ENCODE data around the gene DPP8.

DPP8 gene

GRCh38 chr15:65521350-65521749 is 3.9 kb upstream of the DPP8 start:
- H3K4me1 ChIP-seq (ENCODE audit: control insufficient read depth, low read depth, low read length) = peaks cover 3% of the 10 kb centered on the region

GRCh38 chr15:65518633-65519285 is 1.3 kb upstream of the DPP8 start:
- H3K27ac ChIP-seq (ENCODE audit: low read length) = no peak overlapping the region
- H3K4me1 ChIP-seq (ENCODE audit: control insufficient read depth, low read depth, low read length) = peaks cover 6% of the 10 kb centered on the region
- H3K9ac ChIP-seq (ENCODE audit: low read length) = no peak overlapping the region
- no peaks in the 10 kb centered on the region for H3K9me3 ChIP-seq (ENCODE audit: control insufficient read depth, low read depth, low read length)
- no peaks in the 10 kb centered on the region for H3K27me3 ChIP-seq (ENCODE audit: control insufficient read depth, insufficient read depth, low read length)
- H3K4me3 ChIP-seq (ENCODE audit: low read length) = no peak overlapping the region
- peaks cover 15% of the 10 kb centered on the region for H3K36me3 ChIP-seq (ENCODE audit: control insufficient read depth, low read depth, low read length)

More at GRCh38 chr15:65521350-65521749, 3.9 kb upstream of the DPP8 start:
- Histone ChIP-seq H3K9ac (ENCODE audit: low read length) (no peak overlapping the region), H3K9me3 (ENCODE audit: control insufficient read depth, low read depth, low read length) (no peaks in the 10 kb centered on the region), H3K4me3 (ENCODE audit: low read length) (no peak overlapping the region), H3K27me3 (ENCODE audit: control insufficient read depth, insufficient read depth, low read length) (no peaks in the 10 kb centered on the region), H3K36me3 (ENCODE audit: control insufficient read depth, low read depth, low read length) (no peaks in the 10 kb centered on the region), H3K27ac (ENCODE audit: low read length) (no peak overlapping the region)

- Histone ChIP-seq H3K27me3 (ENCODE audit: control insufficient read depth, insufficient read depth, low read length) (no peaks in the 10 kb centered on the region), H3K4me3 (ENCODE audit: low read length) (peak overlapping the region; percentile 99), H3K36me3 (ENCODE audit: control insufficient read depth, low read depth, low read length) (peaks cover 15% of the 10 kb centered on the region), H3K9me3 (ENCODE audit: control insufficient read depth, low read depth, low read length) (no peaks in the 10 kb centered on the region), H3K4me1 (ENCODE audit: control insufficient read depth, low read depth, low read length) (peaks cover 6% of the 10 kb centered on the region), H3K27ac (ENCODE audit: low read length) (no peak overlapping the region), H3K9ac (ENCODE audit: low read length) (peak overlapping the region; percentile 88)
These were observed 348 bp upstream of the DPP8 start for GRCh38 chr15:65517866-65518207.

GRCh38 chr15:65512807-65513416 is 4.6 kb downstream of the DPP8 start:
- no peaks in the 10 kb centered on the region for H3K27me3 ChIP-seq (ENCODE audit: control insufficient read depth, insufficient read depth, low read length)
- H3K4me1 ChIP-seq (ENCODE audit: control insufficient read depth, low read depth, low read length) = peaks cover 6% of the 10 kb centered on the region
- H3K9ac ChIP-seq (ENCODE audit: low read length) = no peak overlapping the region
- no peak overlapping the region for H3K27ac ChIP-seq (ENCODE audit: low read length)
- no peaks in the 10 kb centered on the region for H3K9me3 ChIP-seq (ENCODE audit: control insufficient read depth, low read depth, low read length)
- peaks cover 41% of the 10 kb centered on the region for H3K36me3 ChIP-seq (ENCODE audit: control insufficient read depth, low read depth, low read length)
- H3K4me3 ChIP-seq (ENCODE audit: low read length) = no peak overlapping the region

GRCh38 chr15:65512189-65512588 is 5.3 kb downstream of the DPP8 start:
- H3K9ac ChIP-seq (ENCODE audit: low read length) = no peak overlapping the region
- peaks cover 41% of the 10 kb centered on the region for H3K36me3 ChIP-seq (ENCODE audit: control insufficient read depth, low read depth, low read length)
- no peak overlapping the region for H3K27ac ChIP-seq (ENCODE audit: low read length)
- no peaks in the 10 kb centered on the region for H3K27me3 ChIP-seq (ENCODE audit: control insufficient read depth, insufficient read depth, low read length)
- peaks cover 6% of the 10 kb centered on the region for H3K4me1 ChIP-seq (ENCODE audit: control insufficient read depth, low read depth, low read length)
- no peaks in the 10 kb centered on the region for H3K9me3 ChIP-seq (ENCODE audit: control insufficient read depth, low read depth, low read length)
- H3K4me3 ChIP-seq (ENCODE audit: low read length) = no peak overlapping the region

GRCh38 chr15:65509321-65509720 is 8.2 kb downstream of the DPP8 start:
- H3K4me3 ChIP-seq (ENCODE audit: low read length) = no peak overlapping the region
- H3K9ac ChIP-seq (ENCODE audit: low read length) = no peak overlapping the region
- H3K4me1 ChIP-seq (ENCODE audit: control insufficient read depth, low read depth, low read length) = no peaks in the 10 kb centered on the region
- H3K27me3 ChIP-seq (ENCODE audit: control insufficient read depth, insufficient read depth, low read length) = no peaks in the 10 kb centered on the region
- H3K36me3 ChIP-seq (ENCODE audit: control insufficient read depth, low read depth, low read length) = peaks cover 45% of the 10 kb centered on the region
- H3K9me3 ChIP-seq (ENCODE audit: control insufficient read depth, low read depth, low read length) = no peaks in the 10 kb centered on the region
- no peak overlapping the region for H3K27ac ChIP-seq (ENCODE audit: low read length)

GRCh38 chr15:65494076-65494475 is 23.4 kb downstream of the DPP8 start:
- no peaks in the 10 kb centered on the region for H3K27me3 ChIP-seq (ENCODE audit: control insufficient read depth, insufficient read depth, low read length)

GRCh38 chr15:65484876-65485275 is 32.6 kb downstream of the DPP8 start:
- Histone ChIP-seq H3K4me1 (ENCODE audit: control insufficient read depth, low read depth, low read length) (no peaks in the 10 kb centered on the region), H3K9ac (ENCODE audit: low read length) (no peak overlapping the region), H3K27ac (ENCODE audit: low read length) (no peak overlapping the region), H3K9me3 (ENCODE audit: control insufficient read depth, low read depth, low read length) (no peaks in the 10 kb centered on the region), H3K36me3 (ENCODE audit: control insufficient read depth, low read depth, low read length) (peaks cover 55% of the 10 kb centered on the region), H3K27me3 (ENCODE audit: control insufficient read depth, insufficient read depth, low read length) (no peaks in the 10 kb centered on the region), H3K4me3 (ENCODE audit: low read length) (no peak overlapping the region)

More at GRCh38 chr15:65494076-65494475, 23.4 kb downstream of the DPP8 start:
- H3K36me3 ChIP-seq (ENCODE audit: control insufficient read depth, low read depth, low read length) = peaks cover 56% of the 10 kb centered on the region
- H3K9ac ChIP-seq (ENCODE audit: low read length) = no peak overlapping the region
- no peak overlapping the region for H3K4me3 ChIP-seq (ENCODE audit: low read length)
- H3K4me1 ChIP-seq (ENCODE audit: control insufficient read depth, low read depth, low read length) = no peaks in the 10 kb centered on the region
- H3K9me3 ChIP-seq (ENCODE audit: control insufficient read depth, low read depth, low read length) = no peaks in the 10 kb centered on the region
- no peak overlapping the region for H3K27ac ChIP-seq (ENCODE audit: low read length)

GRCh38 chr15:65476903-65477302 is 40.6 kb downstream of the DPP8 start:
- Histone ChIP-seq H3K4me1 (ENCODE audit: control insufficient read depth, low read depth, low read length) (no peaks in the 10 kb centered on the region), H3K9me3 (ENCODE audit: control insufficient read depth, low read depth, low read length) (no peaks in the 10 kb centered on the region), H3K4me3 (ENCODE audit: low read length) (no peak overlapping the region), H3K27ac (ENCODE audit: low read length) (no peak overlapping the region), H3K36me3 (ENCODE audit: control insufficient read depth, low read depth, low read length) (peaks cover 59% of the 10 kb centered on the region), H3K9ac (ENCODE audit: low read length) (no peak overlapping the region), H3K27me3 (ENCODE audit: control insufficient read depth, insufficient read depth, low read length) (no peaks in the 10 kb centered on the region)

- Histone ChIP-seq H3K27me3 (ENCODE audit: control insufficient read depth, insufficient read depth, low read length) (no peaks in the 10 kb centered on the region), H3K36me3 (ENCODE audit: control insufficient read depth, low read depth, low read length) (peaks cover 61% of the 10 kb centered on the region), H3K9me3 (ENCODE audit: control insufficient read depth, low read depth, low read length) (no peaks in the 10 kb centered on the region), H3K9ac (ENCODE audit: low read length) (no peak overlapping the region), H3K27ac (ENCODE audit: low read length) (no peak overlapping the region), H3K4me3 (ENCODE audit: low read length) (no peak overlapping the region), H3K4me1 (ENCODE audit: control insufficient read depth, low read depth, low read length) (no peaks in the 10 kb centered on the region)
These were observed 46.6 kb downstream of the DPP8 start for GRCh38 chr15:65470866-65471265.

GRCh38 chr15:65468229-65468909 is 49.1 kb downstream of the DPP8 start:
- Histone ChIP-seq H3K36me3 (ENCODE audit: control insufficient read depth, low read depth, low read length) (peaks cover 58% of the 10 kb centered on the region), H3K4me3 (ENCODE audit: low read length) (no peak overlapping the region), H3K27me3 (ENCODE audit: control insufficient read depth, insufficient read depth, low read length) (no peaks in the 10 kb centered on the region), H3K9me3 (ENCODE audit: control insufficient read depth, low read depth, low read length) (no peaks in the 10 kb centered on the region), H3K4me1 (ENCODE audit: control insufficient read depth, low read depth, low read length) (no peaks in the 10 kb centered on the region), H3K9ac (ENCODE audit: low read length) (no peak overlapping the region), H3K27ac (ENCODE audit: low read length) (no peak overlapping the region)

- no peaks in the 10 kb centered on the region for H3K9me3 ChIP-seq (ENCODE audit: control insufficient read depth, low read depth, low read length)
- H3K27ac ChIP-seq (ENCODE audit: low read length) = no peak overlapping the region
- H3K27me3 ChIP-seq (ENCODE audit: control insufficient read depth, insufficient read depth, low read length) = no peaks in the 10 kb centered on the region
- no peak overlapping the region for H3K4me3 ChIP-seq (ENCODE audit: low read length)
- H3K9ac ChIP-seq (ENCODE audit: low read length) = no peak overlapping the region
- H3K36me3 ChIP-seq (ENCODE audit: control insufficient read depth, low read depth, low read length) = peaks cover 67% of the 10 kb centered on the region
- H3K4me1 ChIP-seq (ENCODE audit: control insufficient read depth, low read depth, low read length) = no peaks in the 10 kb centered on the region
These were observed 50.6 kb downstream of the DPP8 start for GRCh38 chr15:65466901-65467300.

All from iPS-18a (cell line).